HG03064 (cell line): ENCODE measurements around the gene GDF15.

Source experiments
- ATAC-seq: cut with Tn5 transposase; IDR thresholded peaks from one replicate; pipeline ENCODE4 v1.9.1; 2021; ENCODE audit warnings: low read depth; ENCODE audit not compliant: unreplicated experiment

The GDF15 gene

GRCh38 chr19:18417250-18418028 lies 31.5 kb downstream of the GDF15 start:
- ATAC-seq: no peak

GRCh38 chr19:18418029-18418482 lies 32.1 kb downstream of the GDF15 start:
- ATAC-seq: no peak

- no peak for ATAC-seq
Measured at GRCh38 chr19:18418483-18419194, 32.7 kb downstream of the GDF15 start.

GRCh38 chr19:18419195-18419698 lies 33.3 kb downstream of the GDF15 start, which contains the start of gene SSBP4:
Gene SSBP4 (plus strand): TSS chr19:18419398. CDS start chr19:18419649, 251 bp downstream.
- no peak for ATAC-seq

- no peak for ATAC-seq
Measured at GRCh38 chr19:18419699-18420460, 33.9 kb downstream of the GDF15 start.

GRCh38 chr19:18420930-18421329 lies 35.0 kb downstream of the GDF15 start:
- no peak for ATAC-seq

- no peak for ATAC-seq
Measured at GRCh38 chr19:18421371-18421959, 35.5 kb downstream of the GDF15 start.

- no peak for ATAC-seq
Measured at GRCh38 chr19:18422530-18423191, 36.7 kb downstream of the GDF15 start.

- ATAC-seq: no peak
Measured at GRCh38 chr19:18423258-18424020, 37.5 kb downstream of the GDF15 start.

- no peak for ATAC-seq
Measured at GRCh38 chr19:18424122-18424889, 38.3 kb downstream of the GDF15 start.

- no peak for ATAC-seq
Measured at GRCh38 chr19:18424890-18425514, 39.0 kb downstream of the GDF15 start.

GRCh38 chr19:18425515-18426415 lies 39.8 kb downstream of the GDF15 start:
- no peak for ATAC-seq

- ATAC-seq: no peak
Measured at GRCh38 chr19:18426416-18426767, 40.4 kb downstream of the GDF15 start.

- no peak for ATAC-seq
Measured at GRCh38 chr19:18427080-18427742, 41.3 kb downstream of the GDF15 start.

GRCh38 chr19:18427743-18428113 lies 41.8 kb downstream of the GDF15 start:
- no peak for ATAC-seq

- ATAC-seq: no peak
Measured at GRCh38 chr19:18428173-18428786, 42.3 kb downstream of the GDF15 start.
